MM.1S (cell line): ENCODE results near the gene CNMD.

ENCODE experiments used
- DNase-seq: peaks from one replicate; pipeline ENCODE4 v3.0.0-alpha.2; 2015
- H2AFZ ChIP-seq: fragments of 300-600 bp; sonication (generic); 2 replicates; pipeline ENCODE4 v1.6.0; 2016; ENCODE audit warnings: antibody characterized with exemption, low read length
- H3F3A ChIP-seq: fragments of 300-600 bp; sonication (generic); 2 replicates; pipeline ENCODE4 v1.6.1; 2016; ENCODE audit warnings: mild to moderate bottlenecking, antibody characterized with exemption, low read length, moderate library complexity, mixed read lengths; ENCODE audit not compliant: insufficient read depth
- H3K27ac ChIP-seq: fragments of 300-600 bp; sonication (generic); 2 replicates; pipeline ENCODE4 v1.5.1; 2016; ENCODE audit warnings: mild to moderate bottlenecking, low read length
- H3K27me3 ChIP-seq: fragments of 300-600 bp; sonication (generic); replicated peaks from 2 replicates; pipeline ENCODE4 v1.6.0; 2016; ENCODE audit warnings: low read length; ENCODE audit not compliant: insufficient read depth
- H3K36me3 ChIP-seq: fragments of 300-600 bp; sonication (generic); replicated peaks from 2 replicates; pipeline ENCODE4 v1.6.1; 2016; ENCODE audit warnings: mild to moderate bottlenecking, low read length, mixed read lengths; ENCODE audit not compliant: insufficient read depth
- H3K4me1 ChIP-seq: fragments of 300-600 bp; sonication (generic); 2 replicates; pipeline ENCODE4 v1.6.1; 2016; ENCODE audit warnings: low read length, mixed read lengths
- H3K4me2 ChIP-seq: fragments of 300-600 bp; sonication (generic); 2 replicates; pipeline ENCODE4 v1.6.0; 2016; ENCODE audit warnings: low read depth, low read length
- H3K4me3 ChIP-seq: fragments of 300-600 bp; sonication (generic); 2 replicates; pipeline ENCODE4 v1.5.1; 2016; ENCODE audit warnings: low read length, mixed read lengths
- H3K79me2 ChIP-seq: fragments of 300-600 bp; sonication (generic); 2 replicates; pipeline ENCODE4 v1.6.1; 2016; ENCODE audit warnings: mixed run types, low read length, mixed read lengths
- H3K9ac ChIP-seq: fragments of 300-600 bp; sonication (generic); 2 replicates; pipeline ENCODE4 v1.6.1; 2016; ENCODE audit warnings: low read length, mixed read lengths
- H3K9me2 ChIP-seq: fragments of 300-600 bp; sonication (generic); replicated peaks from 2 replicates; pipeline ENCODE4 v1.6.1; 2016; ENCODE audit warnings: mild to moderate bottlenecking, low read length, mixed read lengths; ENCODE audit not compliant: insufficient read depth
- H3K9me3 ChIP-seq: fragments of 300-600 bp; sonication (generic); replicated peaks from 2 replicates; pipeline ENCODE4 v1.6.1; 2016; ENCODE audit warnings: mild to moderate bottlenecking, low read length, mixed read lengths; ENCODE audit not compliant: insufficient read depth
- H4K20me1 ChIP-seq: fragments of 300-600 bp; sonication (generic); 2 replicates; pipeline ENCODE4 v1.6.1; 2016; ENCODE audit warnings: mild to moderate bottlenecking, low read length, moderate library complexity, mixed read lengths; ENCODE audit not compliant: insufficient read depth
- CTCF ChIP-seq: fragments of 300-600 bp; sonication (generic); IDR thresholded peaks from 2 replicates; pipeline ENCODE4 v1.5.1; 2016; ENCODE audit warnings: antibody characterized with exemption, low read length, mixed read lengths
- EZH2 ChIP-seq: fragments of 300-600 bp; sonication (generic); optimal IDR thresholded peaks from 2 replicates; pipeline ENCODE3; 2017; ENCODE audit warnings: low read depth, mild to moderate bottlenecking, antibody characterized with exemption, low read length, mixed read lengths
- EZH2phosphoT487 ChIP-seq: fragments of 300-600 bp; sonication (generic); IDR thresholded peaks from 2 replicates; pipeline ENCODE4 v1.6.1; 2018; ENCODE audit warnings: antibody characterized with exemption, low read length

Gene CNMD

DNA sequence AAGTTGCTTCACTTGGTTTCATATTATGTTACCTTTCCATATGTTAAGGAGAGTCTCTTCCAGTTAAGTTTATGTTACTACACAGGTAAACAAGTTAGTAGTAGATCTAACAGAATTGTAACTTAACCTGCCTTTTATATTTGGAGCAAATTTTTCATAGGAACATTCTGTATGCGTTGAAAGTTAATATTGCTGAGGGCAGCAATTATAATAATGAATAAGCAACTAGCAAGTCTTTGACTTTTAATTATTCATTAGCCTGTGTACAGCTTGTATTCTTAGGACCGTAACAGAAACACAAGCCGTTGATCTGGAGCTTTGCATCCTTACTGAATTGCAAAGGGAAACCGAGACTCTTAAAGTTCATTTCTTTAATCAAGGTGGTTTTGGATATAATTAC, 75.3 kb downstream of the CNMD start:
- Histone ChIP-seq H3K4me2 (no peak overlapping the region), H3K9me3 (no peaks in the 10 kb centered on the region), H3K36me3 (no peaks in the 10 kb centered on the region), H3K79me2 (no peaks in the 10 kb centered on the region), H3K27ac (no peak overlapping the region), H3K9ac (no peak overlapping the region), H3K4me1 (no peaks in the 10 kb centered on the region), H3K9me2 (no peaks in the 10 kb centered on the region), H4K20me1 (no peaks in the 10 kb centered on the region), H3K27me3 (no peaks in the 10 kb centered on the region), H3K4me3 (no peak overlapping the region), H3F3A (no peaks in the 10 kb centered on the region), H2AFZ (no peak overlapping the region)
- no peak for DNase-seq
- TF ChIP-seq EZH2phosphoT487 = no peak
- no peak for TF ChIP-seq CTCF
- TF ChIP-seq EZH2 = no peak

DNA sequence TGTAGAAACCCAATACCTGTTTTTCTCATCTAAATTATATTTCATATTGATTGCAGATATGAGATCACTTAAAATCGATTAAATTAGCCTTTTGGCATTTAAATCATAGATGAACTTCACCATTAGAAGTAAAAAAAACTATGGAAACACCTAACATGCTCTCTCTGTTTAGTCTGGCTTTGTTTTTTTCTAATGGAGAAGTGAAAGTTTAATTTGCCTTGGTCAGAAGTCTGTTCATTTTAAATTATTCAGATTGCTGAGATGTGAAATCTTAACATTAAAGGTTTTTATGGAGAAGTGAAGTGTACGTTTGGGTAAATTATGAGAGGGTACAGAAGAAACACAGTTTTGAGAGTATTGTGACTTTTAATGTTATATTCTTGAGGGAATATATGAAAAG, 80.3 kb downstream of the CNMD start:
- Histone ChIP-seq H4K20me1 (no peaks in the 10 kb centered on the region), H3K27ac (no peak overlapping the region), H3K9me2 (no peaks in the 10 kb centered on the region), H3K4me3 (no peak overlapping the region), H3K79me2 (peaks cover 28% of the 10 kb centered on the region), H2AFZ (no peak overlapping the region), H3K9ac (no peak overlapping the region), H3K9me3 (no peaks in the 10 kb centered on the region), H3K4me1 (no peaks in the 10 kb centered on the region), H3F3A (no peaks in the 10 kb centered on the region), H3K27me3 (no peaks in the 10 kb centered on the region), H3K4me2 (no peak overlapping the region), H3K36me3 (no peaks in the 10 kb centered on the region; the same call in 1 of the 2 replicates)
- no peak for TF ChIP-seq CTCF
- no peak for TF ChIP-seq EZH2phosphoT487
- TF ChIP-seq EZH2 = no peak
- no peak for DNase-seq
